K562 (cell line): ENCODE measurements around the gene PTGR3. TPM values are rescaled to one million over a fixed set of nuclear protein-coding genes. Genes with fewer than 3 reads are reported as not detected.

Source experiments
- ATAC-seq: fragments of 200-7000 bp; cut with Tn5 transposase; 3 replicates; pipeline ENCODE4 v1.9.1; 2020; ENCODE audit warnings: moderate library complexity
- BruUV-seq: library from RNA; stranded (reverse); fragments of 400-500 nt; replicated peaks from 2 replicates; lab custom pipeline; 2021; lab: Mats Ljungman, UMichigan
- CTCF ChIA-PET: fragments of 300-600 bp; formaldehyde crosslinking; extraction: SDS; loops from one replicate; lab custom pipeline; 2021; ENCODE audit warnings: low intra/inter-chr PET ratio; lab: Yijun Ruan, JAX
- POLR2A ChIA-PET: fragments of 300-600, 350-650 bp; sonication (Branson Sonifier 250); formaldehyde crosslinking; extraction: SDS; loops from one replicate; lab custom pipeline; 2021; ENCODE audit warnings: antibody characterized with exemption, inconsistent platforms; lab: Yijun Ruan, JAX
- DNase-seq, 4 experiments: peaks; one replicate each; pipeline versions ENCODE4 v3.0.0 to v3.0.0-alpha.2; 2011 to 2018; ENCODE audit warnings: low spot score in 3 of 4, mixed read lengths in 3 of 4; ENCODE audit errors: extremely low read depth in 1 of 4
- FAIRE-seq: peaks from 2 replicates; lab custom pipeline; 2011; peaks lifted over from hg19 to GRCh38; lab: Jason Lieb, UNC
- H2AFZ ChIP-seq: 2 replicates; pipeline ENCODE4 v1.6.0; 2011; ENCODE audit warnings: low read depth, low read length, control low read depth, inconsistent platforms
- H3K27ac ChIP-seq: fragments of 200-600 bp; 3 replicates; pipeline ENCODE4 v1.8.0; 2011; ENCODE audit warnings: low read depth, mild to moderate bottlenecking, control low read depth, inconsistent platforms, low read length, moderate library complexity, mixed read lengths; ENCODE audit errors: extremely low read depth
- H3K27me3 ChIP-seq, 2 experiments: fragments of 300-600 bp in 1 of 2; 2 replicates in 1 of 2; 3 replicates in 1 of 2; pipeline versions ENCODE4 v1.6.0 to v1.8.0; 2011; ENCODE audit warnings: inconsistent platforms in 2 of 2, low read length in 2 of 2, mild to moderate bottlenecking in 1 of 2, mixed read lengths in 1 of 2, moderate library complexity in 1 of 2; ENCODE audit not compliant: control insufficient read depth in 2 of 2, insufficient read depth in 2 of 2
- H3K36me3 ChIP-seq: fragments of 300-600 bp; 3 replicates; pipeline ENCODE4 v1.8.0; 2011; ENCODE audit warnings: mild to moderate bottlenecking, low read length, inconsistent platforms; ENCODE audit not compliant: control insufficient read depth, insufficient read depth
- H3K4me1 ChIP-seq, 2 experiments: fragments of 200-600 bp in 1 of 2; replicated peaks in 1 of 2; 2 replicates in 1 of 2; 3 replicates in 1 of 2; pipeline versions ENCODE4 v1.5.1 to v1.8.0; 2011; ENCODE audit warnings: inconsistent platforms in 2 of 2, low read length in 2 of 2, mild to moderate bottlenecking in 1 of 2, mixed read lengths in 1 of 2, moderate library complexity in 1 of 2; ENCODE audit not compliant: control insufficient read depth in 2 of 2, insufficient read depth in 2 of 2
- H3K4me2 ChIP-seq: 2 replicates; pipeline ENCODE4 v1.6.1; 2011; ENCODE audit warnings: low read length, control low read depth, inconsistent platforms, mixed read lengths; ENCODE audit not compliant: insufficient read depth
- H3K4me3 ChIP-seq: fragments of 200-600 bp; sonication (generic), shearing (Covaris generic); 2 replicates; pipeline ENCODE4 v1.5.1; 2016; ENCODE audit warnings: control low read depth, inconsistent platforms
- H3K79me2 ChIP-seq: fragments of 200-600 bp; 3 replicates; pipeline ENCODE4 v1.8.0; 2011; ENCODE audit warnings: low read length, inconsistent platforms; ENCODE audit not compliant: control insufficient read depth, insufficient read depth
- H3K9ac ChIP-seq, 2 experiments: 2 replicates each; pipeline versions ENCODE4 v1.6.0 to v1.6.1; 2011; ENCODE audit warnings: low read depth in 2 of 2, low read length in 2 of 2, control low read depth in 1 of 2, inconsistent platforms in 1 of 2, mild to moderate bottlenecking in 1 of 2, mixed read lengths in 1 of 2; ENCODE audit not compliant: insufficient read depth in 1 of 2
- H3K9me1 ChIP-seq: one replicate; pipeline ENCODE4 v1.6.0; 2011; ENCODE audit warnings: inconsistent platforms, mild to moderate bottlenecking, low read length, moderate library complexity; ENCODE audit not compliant: control insufficient read depth, insufficient read depth
- H3K9me3 ChIP-seq: replicated peaks from 2 replicates; pipeline ENCODE4 v1.5.1; 2011; ENCODE audit warnings: low read depth, low read length, inconsistent platforms; ENCODE audit not compliant: control insufficient read depth, insufficient read depth
- H4K20me1 ChIP-seq: replicated peaks from 2 replicates; pipeline ENCODE4 v1.6.1; 2011; ENCODE audit warnings: low read length, inconsistent platforms, mixed read lengths; ENCODE audit not compliant: control insufficient read depth, insufficient read depth
- ELF1 ChIP-seq: fragments of 200-800 bp; sonication (Bioruptor generic); IDR thresholded peaks from 2 replicates; pipeline ENCODE4 v1.6.1; 2016; ENCODE audit warnings: missing genetic modification characterization, missing compliant biosample characterization
- ILK ChIP-seq: fragments of 450-650 bp; IDR thresholded peaks from 2 replicates; pipeline ENCODE4 v1.6.1; 2016; ENCODE audit warnings: missing genetic modification characterization, low read depth, mild to moderate bottlenecking, missing compliant biosample characterization, moderate library complexity, borderline replicate concordance
- MYNN ChIP-seq, 2 experiments: sonication (generic); formaldehyde crosslinking in 1 of 2; IDR thresholded peaks; 2 replicates each; pipeline versions ENCODE4 v1.5.0 to v1.6.1; 2016 to 2020; ENCODE audit warnings: antibody characterized with exemption in 1 of 2, missing genetic modification reagents in 1 of 2
- NR2F6 ChIP-seq: fragments of 450-650 bp; formaldehyde crosslinking; IDR thresholded peaks from 2 replicates; pipeline ENCODE4 v1.4.0; 2020; ENCODE audit warnings: mild to moderate bottlenecking
- REST ChIP-seq, 2 experiments: fragments of 450-650 bp; formaldehyde crosslinking in 1 of 2; IDR thresholded peaks; 2 replicates each; pipeline versions ENCODE4 v1.4.0 to v1.6.1; 2014 to 2020; ENCODE audit warnings: mild to moderate bottlenecking in 2 of 2, borderline replicate concordance in 1 of 2, low read depth in 1 of 2
- RFX1 ChIP-seq: fragments of 450-650 bp; IDR thresholded peaks from 2 replicates; pipeline ENCODE4 v1.6.1; 2016; ENCODE audit warnings: mild to moderate bottlenecking, moderate library complexity
- SETDB1 ChIP-seq: IDR thresholded peaks from one replicate; pipeline ENCODE4 v1.6.1; 2012; ENCODE audit warnings: low read length, control low read depth, inconsistent platforms
- SRSF9 ChIP-seq: fragments of 200-400 bp; formaldehyde crosslinking; IDR thresholded peaks from 2 replicates; pipeline ENCODE4 v1.6.1; 2017; ENCODE audit warnings: low read depth, low read length, borderline replicate concordance
- WGBS: fragments of 100-300 bp; shearing (Covaris generic); methylation state at CpG from one replicate; pipeline ENCODE4 v1.1.6; 2016; ENCODE audit warnings: low coverage, mixed read lengths; ENCODE audit not compliant: insufficient coverage; ENCODE audit errors: missing lambda C conversion rate; 5-methylcytosine and 5-hydroxymethylcytosine counted together
- in situ Hi-C: fragments of 300-500 bp; cut with MboI; formaldehyde crosslinking; loops from 4 replicates; pipeline ENCODE4 v1.15.0; 2018; ENCODE audit warnings: inconsistent platforms, mixed read lengths
- intact Hi-C: fragments of 100-400 bp; cut with micrococcal nuclease; formaldehyde crosslinking; loops from 2 replicates; pipeline ENCODE4 v1.14.2; 2022
- polyA plus RNA-seq, 8 experiments: library from polyadenylated mRNA; depleted of rRNA in 4 of 8; stranded (reverse) in 5 of 8; unstranded in 3 of 8; fragments of >200 nt; fragmentation: Nextera tagmentation in 2 of 8; fragmentation: Illumina TruSeq in 1 of 8; extraction: Ambion mirVana in 2 of 8; extraction: Trizol in 1 of 8; gene quantifications; 2 replicates each; pipeline versions ENCODE4 v1.2.1 to v1.2.3, GENCODE V29; 2011 to 2014; ENCODE audit warnings: inconsistent platforms in 1 of 8, missing spikeins in 1 of 8
- total RNA-seq, 7 experiments: library from RNA; depleted of rRNA in 6 of 7; stranded (reverse); fragments of >200 nt in 6 of 7; fragmentation: Illumina TruSeq in 2 of 7; extraction: Trizol in 2 of 7; gene quantifications; 2 replicates each; pipeline versions ENCODE4 v1.2.1 to v1.2.3, GENCODE V29; 2011 to 2021; ENCODE audit warnings: low replicate concordance in 1 of 7
- TF ChIP-seq, protein P1 (sequence below), 3 experiments: IDR thresholded peaks in 2 of 3; conservative IDR thresholded peaks in 1 of 3; 2 replicates each; pipeline ENCODE4 v1.5.1; 2011 to 2012; ENCODE audit warnings: low read length in 3 of 3, mild to moderate bottlenecking in 3 of 3, control low read depth in 2 of 3, improper control_type of control experiment in 1 of 3, inconsistent platforms in 1 of 3, low read depth in 1 of 3, mixed read lengths in 1 of 3, moderate library complexity in 1 of 3; ENCODE audit not compliant: insufficient read depth in 2 of 3

PTGR3 gene
- total and polyA plus RNA-seq, 9 of the 15 experiments (the other 6 are each of a cell fraction or from before 2014, with no cell fraction given), result 4.1 to 32.3 (median 15.3) TPM

DNA sequence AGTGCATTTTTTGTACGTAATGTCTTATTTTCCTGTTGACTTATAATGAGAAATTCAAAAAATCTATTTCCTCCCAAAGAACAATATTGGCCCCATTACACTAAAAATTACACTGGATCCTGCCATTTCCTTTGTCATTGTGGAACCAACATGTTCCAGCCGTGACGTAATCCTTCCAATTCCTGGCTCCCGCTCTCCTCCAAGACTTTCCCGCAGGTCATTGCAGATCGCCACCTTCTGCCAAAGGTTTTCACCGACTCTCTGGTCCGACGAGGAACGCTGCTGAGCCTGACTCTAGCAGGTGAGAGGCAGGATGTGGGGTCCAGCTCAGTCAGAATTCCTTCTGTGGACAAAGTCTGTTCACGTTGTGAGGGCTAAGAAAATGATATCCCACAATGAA, 38.0 kb downstream of the PTGR3 start (continued):
- TF ChIP-seq ILK (tag) (no peak), NR2F6 (CRISPR knock-in tag) (no peak), SRSF9 (no peak), MYNN (IDR thresholded peaks at IDR 0.05) (no peak), MYNN (CRISPR knock-in tag; IDR thresholded peaks at IDR 0.05) (no peak), SETDB1 (no peak), ELF1 (tag) (no peak)

DNA sequence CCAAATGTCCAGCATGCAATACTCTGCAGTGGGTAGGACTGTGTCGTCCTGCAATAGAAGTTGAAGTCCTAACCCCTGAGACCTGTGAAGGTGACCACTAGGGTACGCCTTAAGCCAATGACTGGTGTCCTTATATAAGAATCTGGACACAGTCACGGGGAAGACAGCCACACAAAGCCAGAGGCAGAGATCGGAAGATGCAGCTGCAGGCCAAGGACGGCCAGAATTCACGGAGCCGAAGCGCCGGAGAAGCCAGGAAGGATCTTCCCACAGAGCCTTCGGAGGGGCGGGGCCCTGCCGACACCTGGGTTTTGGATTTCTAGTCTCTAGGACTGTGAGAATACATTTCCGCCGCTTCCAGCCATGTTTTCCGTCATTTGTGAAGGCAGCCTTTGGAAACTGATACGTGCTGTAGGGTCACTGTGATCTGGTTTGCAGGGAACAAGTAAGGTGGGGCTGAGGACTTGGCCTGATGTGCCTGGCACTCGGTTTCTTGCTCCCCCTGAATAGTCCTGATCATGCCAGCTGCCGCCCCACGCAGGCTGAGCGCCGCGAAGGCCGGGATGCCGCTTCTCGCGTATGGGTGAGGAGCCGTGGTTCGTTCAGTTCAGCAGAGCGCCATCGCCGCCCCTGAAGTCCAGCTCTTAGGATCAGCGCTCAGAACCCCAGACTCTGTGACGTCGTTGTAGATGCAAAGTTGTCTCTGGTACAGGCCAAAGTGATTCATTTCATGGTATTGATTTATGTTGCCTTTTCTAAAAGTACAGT, 38.7 kb downstream of the PTGR3 start:
- Histone ChIP-seq H3K4me2 (no peak overlapping the region), H3K27ac (no peak overlapping the region), H2AFZ (no peak overlapping the region), H3K9ac (no peak overlapping the region), H3K9me3 (no peaks in the 10 kb centered on the region), H3K4me3 (no peak overlapping the region), H3K79me2 (no peaks in the 10 kb centered on the region), H4K20me1 (no peaks in the 10 kb centered on the region), H3K4me1 (peaks cover 0 to 8% of the 10 kb centered on the region in 2 experiments; a peak in 2 of 5 replicates), H3K27me3 (peaks cover 11 to 58% of the 10 kb centered on the region in 2 experiments; a peak in 4 of 5 replicates), H3K36me3 (no peaks in the 10 kb centered on the region), H3K9me1 (no peaks in the 10 kb centered on the region)
- FAIRE-seq (no peak), DNase-seq (peak in 2 of 4 experiments; percentile 12 to 30), ATAC-seq (peak; percentile 93)
- in situ Hi-C loops, result no loop called here
- intact Hi-C loops, result loop anchor here (5.0 kb wide), 1 partner anchor 72 kb away; no protein-coding TSS in a partner anchor
- ChIA-PET CTCF (interaction anchor here (0.7 kb wide), 1 partner anchor 309 kb away, joined by 3 read pairs; no protein-coding TSS in a partner anchor), POLR2A (no interaction called here)
- WGBS, result 17% methylated on average over 18 of the region's 34 CpGs
- no TSS peak for BruUV-seq
- peak; percentile 43; the same call in 1 of the 2 replicates for TF ChIP-seq REST (IDR thresholded peaks at IDR 0.05; ENCODE audit: borderline replicate concordance)
- TF ChIP-seq REST (CRISPR knock-in tag; IDR thresholded peaks at IDR 0.05; ENCODE audit: low read depth), result no peak
- no peak for TF ChIP-seq RFX1
- TF ChIP-seq, protein P1, sequence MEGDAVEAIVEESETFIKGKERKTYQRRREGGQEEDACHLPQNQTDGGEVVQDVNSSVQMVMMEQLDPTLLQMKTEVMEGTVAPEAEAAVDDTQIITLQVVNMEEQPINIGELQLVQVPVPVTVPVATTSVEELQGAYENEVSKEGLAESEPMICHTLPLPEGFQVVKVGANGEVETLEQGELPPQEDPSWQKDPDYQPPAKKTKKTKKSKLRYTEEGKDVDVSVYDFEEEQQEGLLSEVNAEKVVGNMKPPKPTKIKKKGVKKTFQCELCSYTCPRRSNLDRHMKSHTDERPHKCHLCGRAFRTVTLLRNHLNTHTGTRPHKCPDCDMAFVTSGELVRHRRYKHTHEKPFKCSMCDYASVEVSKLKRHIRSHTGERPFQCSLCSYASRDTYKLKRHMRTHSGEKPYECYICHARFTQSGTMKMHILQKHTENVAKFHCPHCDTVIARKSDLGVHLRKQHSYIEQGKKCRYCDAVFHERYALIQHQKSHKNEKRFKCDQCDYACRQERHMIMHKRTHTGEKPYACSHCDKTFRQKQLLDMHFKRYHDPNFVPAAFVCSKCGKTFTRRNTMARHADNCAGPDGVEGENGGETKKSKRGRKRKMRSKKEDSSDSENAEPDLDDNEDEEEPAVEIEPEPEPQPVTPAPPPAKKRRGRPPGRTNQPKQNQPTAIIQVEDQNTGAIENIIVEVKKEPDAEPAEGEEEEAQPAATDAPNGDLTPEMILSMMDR (IDR thresholded peaks at IDR 0.05 in 2 of 3, conservative IDR thresholded peaks at IDR 0.05 in 1 of 3; ENCODE audit: insufficient read depth in 2 of 3, low read depth in 1 of 3, low read length in 3 of 3), result peak in 2 of 3 experiments; percentile 26 to 50; a peak in 2 of 6 replicates
